ENCODE data around the gene EGR2. TPM values are rescaled to one million over a fixed set of nuclear protein-coding genes. Genes with fewer than 3 reads are reported as not detected.
"Not testable (repeated sequence)": the region's sequence is repeated elsewhere in the genome, so short reads cannot be mapped to it uniquely, and the experiment has no call there.

EGR2 gene
- total RNA-seq, 1 experiment from 2014 or later: 0.82 TPM

DNA sequence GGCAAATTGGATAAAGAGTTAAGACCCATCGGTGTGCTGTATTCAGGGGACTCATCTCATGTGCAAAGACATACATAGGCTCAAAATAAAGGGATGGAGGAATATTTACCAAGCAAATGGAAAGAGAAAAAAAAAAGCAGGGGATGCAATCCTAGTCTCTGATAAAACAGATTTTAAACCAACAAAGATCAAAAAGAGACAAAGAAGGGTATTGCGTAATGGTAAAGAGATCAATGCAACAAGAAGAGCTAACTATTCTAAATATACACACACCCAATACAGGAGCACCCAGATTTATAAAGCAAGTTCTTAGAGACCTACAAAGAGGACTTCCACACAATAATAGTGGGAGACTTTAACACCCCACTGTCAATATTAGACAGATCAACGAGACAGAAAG, 31.6 kb downstream of the EGR2 start:
- POLR2A ChIA-PET; H3K27me3 ChIP-seq (ENCODE audit: control insufficient read depth, insufficient read depth, low read length); H3K36me3 ChIP-seq (ENCODE audit: control insufficient read depth, insufficient read depth, low read length); intact Hi-C loops (cut with micrococcal nuclease; ENCODE audit: unreplicated experiment); BruUV-seq (replicated peaks); ATAC-seq; DNase-seq (ENCODE audit: low read depth, low spot score); H3K27ac ChIP-seq (ENCODE audit: low read length); in situ Hi-C loops (cut with HindIII; ENCODE audit: low pct_unique_long_range_greater_than_20kb, low sequenced_read_pairs); H3K9me3 ChIP-seq (ENCODE audit: control insufficient read depth, insufficient read depth, low read depth, low read length); H3K4me1 ChIP-seq (ENCODE audit: control insufficient read depth, insufficient read depth, low read length); H3K4me3 ChIP-seq (ENCODE audit: low read depth in 2 of 2, low read length in 2 of 2); CTCF ChIA-PET: not testable (repeated sequence)

- ATAC-seq (no peak), DNase-seq (ENCODE audit: low read depth, low spot score) (no peak)
- Histone ChIP-seq H3K4me1 (ENCODE audit: control insufficient read depth, insufficient read depth, low read length) (no peaks in the 10 kb centered on the region), H3K27me3 (ENCODE audit: control insufficient read depth, insufficient read depth, low read length) (peaks cover 8% of the 10 kb centered on the region; the same call in 1 of the 2 replicates), H3K27ac (ENCODE audit: low read length) (no peak overlapping the region), H3K36me3 (ENCODE audit: control insufficient read depth, insufficient read depth, low read length) (no peaks in the 10 kb centered on the region), H3K4me3 (ENCODE audit: low read depth in 2 of 2, low read length in 2 of 2) (no peak overlapping the region), H3K9me3 (ENCODE audit: control insufficient read depth, insufficient read depth, low read depth, low read length) (no peaks in the 10 kb centered on the region)
- ChIA-PET CTCF (no interaction called here), POLR2A (no interaction called here)
- intact Hi-C loops (cut with micrococcal nuclease; ENCODE audit: unreplicated experiment): no loop called here
- BruUV-seq (replicated peaks): no TSS peak
- in situ Hi-C loops (cut with HindIII; ENCODE audit: low pct_unique_long_range_greater_than_20kb, low sequenced_read_pairs): no loop called here
- no peak for TF ChIP-seq TCF7L2 (IDR thresholded peaks at IDR 0.05; ENCODE audit: low read depth, low read length)
- no peak for TF ChIP-seq SIN3A (IDR thresholded peaks at IDR 0.05; ENCODE audit: borderline replicate concordance, insufficient read depth, low read depth, low read length)
- TF ChIP-seq, protein P1, sequence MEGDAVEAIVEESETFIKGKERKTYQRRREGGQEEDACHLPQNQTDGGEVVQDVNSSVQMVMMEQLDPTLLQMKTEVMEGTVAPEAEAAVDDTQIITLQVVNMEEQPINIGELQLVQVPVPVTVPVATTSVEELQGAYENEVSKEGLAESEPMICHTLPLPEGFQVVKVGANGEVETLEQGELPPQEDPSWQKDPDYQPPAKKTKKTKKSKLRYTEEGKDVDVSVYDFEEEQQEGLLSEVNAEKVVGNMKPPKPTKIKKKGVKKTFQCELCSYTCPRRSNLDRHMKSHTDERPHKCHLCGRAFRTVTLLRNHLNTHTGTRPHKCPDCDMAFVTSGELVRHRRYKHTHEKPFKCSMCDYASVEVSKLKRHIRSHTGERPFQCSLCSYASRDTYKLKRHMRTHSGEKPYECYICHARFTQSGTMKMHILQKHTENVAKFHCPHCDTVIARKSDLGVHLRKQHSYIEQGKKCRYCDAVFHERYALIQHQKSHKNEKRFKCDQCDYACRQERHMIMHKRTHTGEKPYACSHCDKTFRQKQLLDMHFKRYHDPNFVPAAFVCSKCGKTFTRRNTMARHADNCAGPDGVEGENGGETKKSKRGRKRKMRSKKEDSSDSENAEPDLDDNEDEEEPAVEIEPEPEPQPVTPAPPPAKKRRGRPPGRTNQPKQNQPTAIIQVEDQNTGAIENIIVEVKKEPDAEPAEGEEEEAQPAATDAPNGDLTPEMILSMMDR (IDR thresholded peaks at IDR 0.05): no peak
- TF ChIP-seq, protein P2, sequence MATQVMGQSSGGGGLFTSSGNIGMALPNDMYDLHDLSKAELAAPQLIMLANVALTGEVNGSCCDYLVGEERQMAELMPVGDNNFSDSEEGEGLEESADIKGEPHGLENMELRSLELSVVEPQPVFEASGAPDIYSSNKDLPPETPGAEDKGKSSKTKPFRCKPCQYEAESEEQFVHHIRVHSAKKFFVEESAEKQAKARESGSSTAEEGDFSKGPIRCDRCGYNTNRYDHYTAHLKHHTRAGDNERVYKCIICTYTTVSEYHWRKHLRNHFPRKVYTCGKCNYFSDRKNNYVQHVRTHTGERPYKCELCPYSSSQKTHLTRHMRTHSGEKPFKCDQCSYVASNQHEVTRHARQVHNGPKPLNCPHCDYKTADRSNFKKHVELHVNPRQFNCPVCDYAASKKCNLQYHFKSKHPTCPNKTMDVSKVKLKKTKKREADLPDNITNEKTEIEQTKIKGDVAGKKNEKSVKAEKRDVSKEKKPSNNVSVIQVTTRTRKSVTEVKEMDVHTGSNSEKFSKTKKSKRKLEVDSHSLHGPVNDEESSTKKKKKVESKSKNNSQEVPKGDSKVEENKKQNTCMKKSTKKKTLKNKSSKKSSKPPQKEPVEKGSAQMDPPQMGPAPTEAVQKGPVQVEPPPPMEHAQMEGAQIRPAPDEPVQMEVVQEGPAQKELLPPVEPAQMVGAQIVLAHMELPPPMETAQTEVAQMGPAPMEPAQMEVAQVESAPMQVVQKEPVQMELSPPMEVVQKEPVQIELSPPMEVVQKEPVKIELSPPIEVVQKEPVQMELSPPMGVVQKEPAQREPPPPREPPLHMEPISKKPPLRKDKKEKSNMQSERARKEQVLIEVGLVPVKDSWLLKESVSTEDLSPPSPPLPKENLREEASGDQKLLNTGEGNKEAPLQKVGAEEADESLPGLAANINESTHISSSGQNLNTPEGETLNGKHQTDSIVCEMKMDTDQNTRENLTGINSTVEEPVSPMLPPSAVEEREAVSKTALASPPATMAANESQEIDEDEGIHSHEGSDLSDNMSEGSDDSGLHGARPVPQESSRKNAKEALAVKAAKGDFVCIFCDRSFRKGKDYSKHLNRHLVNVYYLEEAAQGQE (IDR thresholded peaks at IDR 0.05; ENCODE audit: insufficient read depth in 1 of 2, low read depth in 2 of 2, low read length in 1 of 2): no peak
- no peak for TF ChIP-seq POLR2AphosphoS5 (IDR thresholded peaks at IDR 0.05; ENCODE audit: low read depth, low read length)
Measured at GRCh38 chr10:62779487-62780248, 36.5 kb downstream of the EGR2 start.

DNA sequence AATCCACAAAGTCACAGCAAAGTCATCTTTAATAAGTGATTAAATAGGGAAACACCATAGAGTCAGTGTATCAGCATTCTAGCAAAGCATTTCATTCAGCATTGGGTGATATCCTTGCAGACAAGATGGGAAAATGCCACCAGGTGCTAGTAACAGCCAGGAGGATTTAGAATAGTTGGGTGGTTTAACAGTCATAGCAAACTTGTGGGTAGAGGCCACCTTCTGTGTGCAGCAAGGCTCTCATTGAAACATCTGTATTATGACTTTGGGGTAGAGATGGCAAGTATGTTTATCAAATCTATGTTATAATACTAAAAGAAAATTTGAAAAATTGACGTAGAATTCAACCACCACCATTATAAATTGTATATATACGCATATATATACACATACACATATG, 38.0 kb downstream of the EGR2 start:
- Histone ChIP-seq H3K27ac (ENCODE audit: low read length) (no peak overlapping the region), H3K27me3 (ENCODE audit: control insufficient read depth, insufficient read depth, low read length) (peaks cover 8% of the 10 kb centered on the region; the same call in 1 of the 2 replicates), H3K36me3 (ENCODE audit: control insufficient read depth, insufficient read depth, low read length) (no peaks in the 10 kb centered on the region), H3K4me3 (ENCODE audit: low read depth in 2 of 2, low read length in 2 of 2) (no peak overlapping the region), H3K9me3 (ENCODE audit: control insufficient read depth, insufficient read depth, low read depth, low read length) (no peaks in the 10 kb centered on the region), H3K4me1 (ENCODE audit: control insufficient read depth, insufficient read depth, low read length) (no peaks in the 10 kb centered on the region)
- intact Hi-C loops (cut with micrococcal nuclease; ENCODE audit: unreplicated experiment): no loop called here
- ATAC-seq (no peak), DNase-seq (ENCODE audit: low read depth, low spot score) (no peak)
- in situ Hi-C loops (cut with HindIII; ENCODE audit: low pct_unique_long_range_greater_than_20kb, low sequenced_read_pairs): no loop called here
- ChIA-PET CTCF (interaction anchor here (0.6 kb wide), 1 partner anchor 142 kb away, joined by 3 read pairs; no protein-coding TSS in a partner anchor), POLR2A (no interaction called here)
- no peak for TF ChIP-seq TCF7L2 (IDR thresholded peaks at IDR 0.05; ENCODE audit: low read depth, low read length)
- TF ChIP-seq POLR2AphosphoS5 (IDR thresholded peaks at IDR 0.05; ENCODE audit: low read depth, low read length): no peak
- TF ChIP-seq, protein P2 (IDR thresholded peaks at IDR 0.05; ENCODE audit: insufficient read depth in 1 of 2, low read depth in 2 of 2, low read length in 1 of 2): no peak
- TF ChIP-seq, protein P1 (IDR thresholded peaks at IDR 0.05): no peak
- no peak for TF ChIP-seq SIN3A (IDR thresholded peaks at IDR 0.05; ENCODE audit: borderline replicate concordance, insufficient read depth, low read depth, low read length)
- no TSS peak for BruUV-seq (replicated peaks)

Data from Panc1 (cell line).